22Rv1 (cell line): ENCODE measurements around the gene STRIP1.
"Not testable (repeated sequence)": the region's sequence is repeated elsewhere in the genome, so short reads cannot be mapped to it uniquely, and the experiment has no call there.

Source experiments
- CTCF ChIP-seq: fragments of 450-650 bp; IDR thresholded peaks from 2 replicates; pipeline ENCODE4 v1.5.1; 2017; ENCODE audit warnings: mild to moderate bottlenecking
- ZFX ChIP-seq: fragments of 450-650 bp; IDR thresholded peaks from 2 replicates; pipeline ENCODE4 v1.6.1; 2017; ENCODE audit warnings: antibody characterized with exemption, borderline replicate concordance

- TF ChIP-seq CTCF, ZFX: not testable (repeated sequence)
Measured at GRCh38 chr1:110030687-110031086, 3.7 kb upstream of the STRIP1 start.
